ENCODE measurements around the gene SLC47A1.

Gene SLC47A1

GRCh38 chr17:19492141-19492540, 41.5 kb upstream of the SLC47A1 start:
- Histone ChIP-seq H3K14ac (ENCODE audit: low read length) (no peak overlapping the region), H4K8ac (ENCODE audit: low read depth, low read length) (no peak overlapping the region), H3K9me3 (ENCODE audit: insufficient read depth, low read depth, low read length) (no peaks in the 10 kb centered on the region), H2AFZ (ENCODE audit: insufficient read depth, low read length, poor library complexity) (no peak overlapping the region), H4K12ac (ENCODE audit: low read depth, low read length) (no peak overlapping the region), H3K27ac (ENCODE audit: low read depth, low read length) (no peak overlapping the region), H2BK5ac (ENCODE audit: low read depth, low read length, poor library complexity) (no peak overlapping the region), H2BK120ac (ENCODE audit: insufficient read depth, low read length, poor library complexity) (no peak overlapping the region), H3K79me2 (ENCODE audit: control insufficient read depth, insufficient read depth, low read length, poor library complexity) (no peaks in the 10 kb centered on the region), H3K18ac (ENCODE audit: low read length) (no peak overlapping the region), H4K91ac (ENCODE audit: low read depth, low read length) (no peak overlapping the region), H3K4me3 (ENCODE audit: low read depth, low read length) (no peak overlapping the region), H3K4me1 (ENCODE audit: control insufficient read depth in 1 of 2, insufficient read depth in 2 of 2, low read length in 2 of 2) (peaks cover 6 to 8% of the 10 kb centered on the region in 2 experiments), H2AK5ac (ENCODE audit: low read length) (no peak overlapping the region), H3K27me3 (ENCODE audit: insufficient read depth, low read length) (no peaks in the 10 kb centered on the region), H3K4me2 (ENCODE audit: low read length) (no peak overlapping the region), H3K9ac (ENCODE audit: low read length) (no peak overlapping the region), H3K4ac (ENCODE audit: low read depth, low read length) (no peak overlapping the region), H3K23ac (ENCODE audit: low read length) (no peak overlapping the region), H2BK12ac (ENCODE audit: low read length) (no peak overlapping the region), H3K79me1 (ENCODE audit: low read length) (peaks cover 3% of the 10 kb centered on the region), H3K36me3 (ENCODE audit: control insufficient read depth in 1 of 2, insufficient read depth in 2 of 2, low read length in 2 of 2) (no peaks in the 10 kb centered on the region)
- DNase-seq = no peak
- WGBS (ENCODE audit: extremely low coverage, insufficient coverage, insufficient read length) = no CpG with 5 or more reads among the region's 5 CpGs

DNA sequence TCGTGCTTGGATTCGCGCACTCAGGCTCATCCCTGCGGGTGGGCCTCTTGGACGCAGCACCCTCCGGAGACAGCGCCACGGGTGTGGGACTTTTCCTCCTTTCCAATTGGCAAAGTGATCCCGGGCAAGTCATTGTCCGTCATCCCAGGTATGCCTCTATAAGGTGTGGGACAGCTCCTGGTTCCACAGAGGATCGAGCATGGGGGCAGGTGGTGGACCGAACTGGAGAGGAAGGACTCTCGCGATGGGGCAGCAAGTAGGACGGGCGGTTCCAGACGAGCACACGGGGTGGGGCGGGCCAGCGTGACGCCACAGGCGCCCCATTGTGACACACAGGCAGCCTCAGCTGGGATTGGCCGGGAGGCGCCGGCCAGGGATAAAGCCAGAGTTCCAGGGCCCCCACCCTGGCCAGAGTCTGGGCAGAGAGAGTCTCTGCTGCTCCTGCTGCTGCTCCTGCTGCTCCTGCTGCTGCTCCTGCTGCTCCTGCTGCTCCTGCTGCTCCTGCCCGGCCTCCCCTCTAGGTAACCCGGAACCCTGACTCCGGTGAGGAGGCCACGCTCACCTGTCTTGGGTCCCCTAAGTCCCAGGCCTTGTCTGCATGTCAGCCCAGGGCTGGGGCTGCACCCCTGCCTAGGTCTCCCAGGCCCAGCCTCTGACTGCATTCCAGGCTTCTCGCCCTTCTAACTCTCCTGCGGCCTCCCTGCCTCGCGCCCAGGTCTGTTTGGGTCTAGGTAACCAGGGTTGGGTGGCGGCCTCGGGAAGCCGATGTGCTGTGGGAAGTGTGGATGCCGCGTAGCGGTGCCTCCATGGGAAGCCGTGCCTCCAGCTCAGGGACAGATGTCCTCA, 38.5 kb upstream of the SLC47A1 start:
- Histone ChIP-seq H3K79me1 (ENCODE audit: low read length) (no peaks in the 10 kb centered on the region), H2BK120ac (ENCODE audit: insufficient read depth, low read length, poor library complexity) (no peak overlapping the region), H3K4me3 (ENCODE audit: low read depth, low read length) (no peak overlapping the region), H3K27me3 (ENCODE audit: insufficient read depth, low read length) (no peaks in the 10 kb centered on the region), H2AK5ac (ENCODE audit: low read length) (no peak overlapping the region), H4K12ac (ENCODE audit: low read depth, low read length) (no peak overlapping the region), H3K79me2 (ENCODE audit: control insufficient read depth, insufficient read depth, low read length, poor library complexity) (no peaks in the 10 kb centered on the region), H3K4me1 (ENCODE audit: control insufficient read depth in 1 of 2, insufficient read depth in 2 of 2, low read length in 2 of 2) (no peaks in the 10 kb centered on the region), H3K23ac (ENCODE audit: low read length) (no peak overlapping the region), H3K36me3 (ENCODE audit: control insufficient read depth in 1 of 2, insufficient read depth in 2 of 2, low read length in 2 of 2) (no peaks in the 10 kb centered on the region), H3K18ac (ENCODE audit: low read length) (no peak overlapping the region), H3K4me2 (ENCODE audit: low read length) (no peak overlapping the region), H4K8ac (ENCODE audit: low read depth, low read length) (no peak overlapping the region), H2BK12ac (ENCODE audit: low read length) (no peak overlapping the region), H3K9ac (ENCODE audit: low read length) (no peak overlapping the region), H3K9me3 (ENCODE audit: insufficient read depth, low read depth, low read length) (no peaks in the 10 kb centered on the region), H3K4ac (ENCODE audit: low read depth, low read length) (no peak overlapping the region), H3K14ac (ENCODE audit: low read length) (peak overlapping the region; percentile 36), H2AFZ (ENCODE audit: insufficient read depth, low read length, poor library complexity) (no peak overlapping the region), H4K91ac (ENCODE audit: low read depth, low read length) (no peak overlapping the region), H3K27ac (ENCODE audit: low read depth, low read length) (no peak overlapping the region), H2BK5ac (ENCODE audit: low read depth, low read length, poor library complexity) (no peak overlapping the region)
- no peak for DNase-seq
- no CpG with 5 or more reads among the region's 40 CpGs for WGBS (ENCODE audit: extremely low coverage, insufficient coverage, insufficient read length)

- Histone ChIP-seq H2BK12ac (ENCODE audit: low read length) (no peak overlapping the region), H3K4me2 (ENCODE audit: low read length) (no peak overlapping the region), H3K4ac (ENCODE audit: low read depth, low read length) (no peak overlapping the region), H3K4me3 (ENCODE audit: low read depth, low read length) (no peak overlapping the region), H4K91ac (ENCODE audit: low read depth, low read length) (no peak overlapping the region), H2AK5ac (ENCODE audit: low read length) (no peak overlapping the region), H3K36me3 (ENCODE audit: control insufficient read depth in 1 of 2, insufficient read depth in 2 of 2, low read length in 2 of 2) (no peaks in the 10 kb centered on the region), H3K27ac (ENCODE audit: low read depth, low read length) (no peak overlapping the region), H3K18ac (ENCODE audit: low read length) (no peak overlapping the region), H4K8ac (ENCODE audit: low read depth, low read length) (no peak overlapping the region), H3K27me3 (ENCODE audit: insufficient read depth, low read length) (no peaks in the 10 kb centered on the region), H3K14ac (ENCODE audit: low read length) (no peak overlapping the region), H4K12ac (ENCODE audit: low read depth, low read length) (no peak overlapping the region), H3K4me1 (ENCODE audit: control insufficient read depth in 1 of 2, insufficient read depth in 2 of 2, low read length in 2 of 2) (no peaks in the 10 kb centered on the region), H3K79me1 (ENCODE audit: low read length) (no peaks in the 10 kb centered on the region), H2BK120ac (ENCODE audit: insufficient read depth, low read length, poor library complexity) (no peak overlapping the region), H2AFZ (ENCODE audit: insufficient read depth, low read length, poor library complexity) (no peak overlapping the region), H3K23ac (ENCODE audit: low read length) (no peak overlapping the region), H3K79me2 (ENCODE audit: control insufficient read depth, insufficient read depth, low read length, poor library complexity) (no peaks in the 10 kb centered on the region), H3K9ac (ENCODE audit: low read length) (no peak overlapping the region), H2BK5ac (ENCODE audit: low read depth, low read length, poor library complexity) (no peak overlapping the region), H3K9me3 (ENCODE audit: insufficient read depth, low read depth, low read length) (no peaks in the 10 kb centered on the region)
- no peak for DNase-seq
- no CpG with 5 or more reads among the region's 6 CpGs for WGBS (ENCODE audit: extremely low coverage, insufficient coverage, insufficient read length)
Observed at GRCh38 chr17:19495828-19496528, 37.7 kb upstream of the SLC47A1 start.

DNA sequence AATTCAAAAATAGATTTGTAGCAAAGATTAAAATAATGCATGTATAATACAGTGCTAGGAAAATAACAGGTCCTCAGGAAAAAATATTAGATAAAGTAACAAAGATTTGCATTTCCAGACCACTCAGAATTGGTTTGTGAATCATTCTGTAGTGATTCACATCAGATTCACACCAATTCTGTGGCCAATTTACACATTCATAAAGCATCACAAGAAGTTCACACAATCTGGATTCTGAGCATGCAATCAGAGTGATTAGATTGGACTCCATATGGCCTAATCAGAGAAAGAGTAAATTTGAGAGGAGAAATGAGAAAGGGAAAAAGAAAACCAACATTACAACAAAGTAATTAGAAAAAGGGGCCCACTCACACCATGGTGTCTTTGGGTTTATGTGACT, 36.0 kb upstream of the SLC47A1 start:
- Histone ChIP-seq H4K8ac (ENCODE audit: low read depth, low read length) (no peak overlapping the region), H3K79me1 (ENCODE audit: low read length) (no peaks in the 10 kb centered on the region), H2BK120ac (ENCODE audit: insufficient read depth, low read length, poor library complexity) (no peak overlapping the region), H2AK5ac (ENCODE audit: low read length) (no peak overlapping the region), H3K4ac (ENCODE audit: low read depth, low read length) (no peak overlapping the region), H3K9ac (ENCODE audit: low read length) (no peak overlapping the region), H4K12ac (ENCODE audit: low read depth, low read length) (no peak overlapping the region), H3K14ac (ENCODE audit: low read length) (no peak overlapping the region), H3K36me3 (ENCODE audit: control insufficient read depth in 1 of 2, insufficient read depth in 2 of 2, low read length in 2 of 2) (no peaks in the 10 kb centered on the region), H3K18ac (ENCODE audit: low read length) (no peak overlapping the region), H3K27me3 (ENCODE audit: insufficient read depth, low read length) (no peaks in the 10 kb centered on the region), H3K9me3 (ENCODE audit: insufficient read depth, low read depth, low read length) (no peaks in the 10 kb centered on the region), H3K4me1 (ENCODE audit: control insufficient read depth in 1 of 2, insufficient read depth in 2 of 2, low read length in 2 of 2) (no peaks in the 10 kb centered on the region), H2AFZ (ENCODE audit: insufficient read depth, low read length, poor library complexity) (no peak overlapping the region), H3K4me2 (ENCODE audit: low read length) (no peak overlapping the region), H2BK5ac (ENCODE audit: low read depth, low read length, poor library complexity) (no peak overlapping the region), H3K23ac (ENCODE audit: low read length) (no peak overlapping the region), H3K79me2 (ENCODE audit: control insufficient read depth, insufficient read depth, low read length, poor library complexity) (no peaks in the 10 kb centered on the region), H2BK12ac (ENCODE audit: low read length) (no peak overlapping the region), H3K4me3 (ENCODE audit: low read depth, low read length) (no peak overlapping the region), H4K91ac (ENCODE audit: low read depth, low read length) (no peak overlapping the region), H3K27ac (ENCODE audit: low read depth, low read length) (no peak overlapping the region)
- DNase-seq = no peak
